HG03095 (cell line): ENCODE data around the gene ADARB2.
"Not testable (repeated sequence)": the region's sequence is repeated elsewhere in the genome, so short reads cannot be mapped to it uniquely, and the experiment has no call there.

Source experiments
- ATAC-seq: cut with Tn5 transposase; IDR thresholded peaks from one replicate; pipeline ENCODE4 v1.9.1; 2021; ENCODE audit warnings: moderate library complexity; ENCODE audit not compliant: unreplicated experiment

ADARB2 gene

DNA sequence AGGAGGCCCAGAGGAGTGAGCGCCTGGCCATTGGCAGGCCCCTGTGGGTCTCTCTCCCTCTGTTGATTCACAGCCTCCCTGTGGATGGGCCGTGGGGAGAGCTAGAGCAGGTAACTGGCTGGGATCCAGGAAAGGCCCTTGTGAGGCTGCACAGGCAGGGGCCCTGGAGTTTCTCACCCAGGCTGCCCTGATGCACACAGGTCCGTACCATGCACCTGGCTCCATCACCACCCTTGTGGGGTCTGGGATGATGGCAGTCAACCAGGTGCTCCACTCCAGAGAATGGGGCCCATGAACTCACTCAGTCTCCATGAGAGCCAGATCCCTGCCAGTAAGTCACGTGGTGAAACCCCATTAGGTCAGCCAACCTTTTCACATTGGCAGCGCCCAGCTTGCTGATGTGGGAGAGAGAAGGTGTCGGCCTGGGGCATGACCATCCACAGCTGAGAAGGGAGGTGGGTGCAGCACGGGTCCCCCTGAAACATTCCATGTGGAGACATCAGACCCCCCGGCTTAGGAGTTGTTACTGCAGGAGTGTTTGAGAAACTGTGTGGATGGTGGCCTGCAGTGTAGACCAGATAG is 320.8 kb downstream of the ADARB2 start:
- no peak for ATAC-seq

DNA sequence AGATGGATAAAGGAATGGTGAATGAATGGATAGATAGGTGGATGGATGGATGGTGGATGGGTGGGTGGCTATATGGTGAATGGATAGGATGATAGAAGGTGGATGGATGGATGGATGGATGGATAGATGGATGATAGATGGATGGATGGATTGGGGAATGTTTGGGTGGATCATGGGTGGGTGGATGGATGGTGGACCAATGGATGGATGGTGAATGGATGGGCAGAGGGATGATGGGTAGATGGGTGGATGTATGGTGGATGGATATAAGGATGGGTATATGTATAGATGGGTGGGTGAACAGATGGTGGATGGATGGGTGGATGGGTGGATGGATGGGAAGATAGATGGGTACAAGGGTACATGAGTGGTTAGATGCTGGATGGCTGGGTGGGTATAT is 322.4 kb downstream of the ADARB2 start:
- no peak for ATAC-seq

DNA sequence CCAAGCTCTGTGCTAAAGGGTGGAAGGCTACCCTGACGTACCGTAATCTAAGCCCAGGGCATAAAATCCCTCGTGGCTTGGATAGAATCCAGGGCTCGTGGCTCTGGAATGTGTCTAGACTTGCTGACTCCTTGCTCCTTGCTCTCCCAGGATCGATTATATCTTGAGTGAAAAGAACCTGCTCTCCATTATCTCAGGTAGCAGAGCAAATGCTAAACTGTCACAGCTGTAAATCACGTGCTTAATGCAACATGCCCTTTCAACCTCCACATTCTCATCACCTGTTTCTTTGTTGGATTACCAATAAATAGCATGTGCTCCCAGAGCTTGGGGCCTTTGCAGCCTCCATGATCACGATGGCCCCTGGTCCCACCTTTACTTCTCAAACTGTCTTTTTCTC is 323.0 kb downstream of the ADARB2 start:
- ATAC-seq: not testable (repeated sequence)

DNA sequence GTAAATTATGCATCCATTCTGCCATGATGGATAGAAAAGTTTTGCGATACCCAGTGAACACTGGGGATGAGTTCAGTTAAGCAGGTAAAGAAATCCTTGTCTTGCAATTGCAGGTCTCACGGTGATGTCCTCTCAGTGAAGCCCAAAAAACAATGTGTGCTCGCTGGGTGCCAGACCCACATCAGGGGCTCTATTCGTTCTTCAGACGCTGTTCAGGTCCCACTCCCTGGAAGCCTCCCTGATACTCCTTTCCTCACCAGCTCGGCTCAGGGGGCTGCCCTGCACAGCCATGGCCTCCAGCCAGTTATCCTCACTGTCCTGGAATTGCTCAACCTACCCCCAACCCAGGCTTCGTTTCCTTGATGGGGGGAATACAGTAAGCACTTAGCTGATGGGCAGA is 323.5 kb downstream of the ADARB2 start:
- no peak for ATAC-seq

DNA sequence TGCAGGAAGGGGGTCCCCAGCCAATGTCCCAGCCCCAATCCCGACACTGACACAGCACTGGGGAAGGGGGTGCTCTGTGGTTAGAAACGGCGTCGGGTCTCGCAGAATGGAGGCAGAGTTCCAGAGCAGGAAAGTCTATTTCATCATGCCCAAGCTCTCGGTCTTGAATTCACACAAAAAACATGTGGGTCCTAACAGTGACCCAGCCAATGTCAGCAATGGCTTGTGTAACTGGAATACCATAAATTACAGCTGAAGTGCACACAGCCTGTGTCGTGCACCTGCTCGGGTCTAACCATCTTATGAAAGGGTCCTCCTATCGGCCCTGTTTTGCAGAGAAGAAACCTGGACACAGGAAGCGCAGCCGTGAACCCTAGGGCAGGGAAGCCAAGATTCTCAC is 324.1 kb downstream of the ADARB2 start:
- no peak for ATAC-seq

DNA sequence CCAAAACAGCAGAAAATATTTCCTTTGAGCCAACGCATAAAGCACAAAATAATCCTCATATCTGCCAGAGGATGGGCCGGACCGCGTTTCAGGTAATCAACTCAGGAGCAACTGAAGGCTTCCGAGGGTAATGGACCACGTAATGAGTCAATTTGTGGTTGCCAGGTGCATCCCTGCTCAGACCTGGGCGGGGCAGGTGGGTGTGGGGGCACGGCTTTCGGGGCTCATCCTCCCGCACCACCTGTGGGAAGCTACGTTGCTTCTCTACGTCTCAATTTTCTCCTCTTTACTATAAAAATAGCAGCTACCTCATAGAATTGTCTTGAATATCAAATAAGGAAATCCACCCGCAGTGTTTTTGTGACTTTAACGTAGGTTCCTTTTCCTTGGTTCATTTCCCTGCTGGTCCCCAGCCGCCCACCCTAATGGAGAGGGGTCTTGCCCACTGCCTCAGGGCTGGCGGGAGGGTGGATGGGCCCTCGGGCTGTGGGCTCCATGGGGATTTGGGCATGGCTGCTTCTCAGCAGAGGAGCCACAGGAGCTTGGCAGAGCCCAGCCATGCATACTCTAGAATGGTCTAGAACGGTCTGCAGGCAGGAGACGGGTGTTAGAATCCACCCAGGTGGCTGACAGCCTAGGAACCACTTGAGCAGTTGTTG is 324.7 kb downstream of the ADARB2 start:
- ATAC-seq: no peak

DNA sequence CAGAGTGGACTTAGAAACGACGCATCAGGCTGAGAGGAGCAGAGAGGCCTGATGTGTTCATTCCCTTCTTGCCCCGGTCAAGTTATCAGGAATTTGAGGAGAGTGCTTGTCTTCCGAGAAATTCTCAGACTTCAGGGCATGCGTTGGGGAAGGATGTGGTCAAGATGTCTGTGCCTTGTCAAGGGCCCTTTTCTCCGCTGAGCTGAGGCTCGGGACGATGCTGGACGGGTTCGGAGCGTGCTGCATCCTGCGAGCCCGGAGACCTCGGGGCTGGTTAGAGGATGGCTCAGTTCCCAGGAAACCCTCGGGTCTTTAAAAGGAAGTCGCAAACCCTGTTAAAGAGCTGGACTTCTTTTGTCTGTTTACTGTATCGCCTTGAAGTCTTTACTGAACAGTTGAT is 325.4 kb downstream of the ADARB2 start:
- no peak for ATAC-seq

DNA sequence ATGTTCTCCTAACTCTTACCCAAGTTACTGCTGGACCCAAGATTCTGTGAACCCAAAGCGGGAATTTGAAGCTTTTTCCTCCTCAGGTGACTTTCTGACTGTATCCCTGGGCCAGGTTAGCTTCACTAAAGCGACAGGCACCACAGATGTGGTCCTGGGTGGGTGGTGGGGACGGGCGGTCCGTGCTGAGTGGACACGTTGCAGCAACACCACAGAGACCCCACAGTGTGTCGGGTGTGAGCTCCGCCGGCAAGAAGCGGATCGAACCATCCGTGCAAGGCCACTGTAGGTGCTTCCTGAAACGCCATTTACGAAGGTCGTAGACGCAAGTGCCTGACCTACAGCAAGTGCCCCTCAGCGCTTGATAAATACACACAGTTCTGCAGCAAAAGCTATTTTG is 325.9 kb downstream of the ADARB2 start:
- ATAC-seq: no peak

DNA sequence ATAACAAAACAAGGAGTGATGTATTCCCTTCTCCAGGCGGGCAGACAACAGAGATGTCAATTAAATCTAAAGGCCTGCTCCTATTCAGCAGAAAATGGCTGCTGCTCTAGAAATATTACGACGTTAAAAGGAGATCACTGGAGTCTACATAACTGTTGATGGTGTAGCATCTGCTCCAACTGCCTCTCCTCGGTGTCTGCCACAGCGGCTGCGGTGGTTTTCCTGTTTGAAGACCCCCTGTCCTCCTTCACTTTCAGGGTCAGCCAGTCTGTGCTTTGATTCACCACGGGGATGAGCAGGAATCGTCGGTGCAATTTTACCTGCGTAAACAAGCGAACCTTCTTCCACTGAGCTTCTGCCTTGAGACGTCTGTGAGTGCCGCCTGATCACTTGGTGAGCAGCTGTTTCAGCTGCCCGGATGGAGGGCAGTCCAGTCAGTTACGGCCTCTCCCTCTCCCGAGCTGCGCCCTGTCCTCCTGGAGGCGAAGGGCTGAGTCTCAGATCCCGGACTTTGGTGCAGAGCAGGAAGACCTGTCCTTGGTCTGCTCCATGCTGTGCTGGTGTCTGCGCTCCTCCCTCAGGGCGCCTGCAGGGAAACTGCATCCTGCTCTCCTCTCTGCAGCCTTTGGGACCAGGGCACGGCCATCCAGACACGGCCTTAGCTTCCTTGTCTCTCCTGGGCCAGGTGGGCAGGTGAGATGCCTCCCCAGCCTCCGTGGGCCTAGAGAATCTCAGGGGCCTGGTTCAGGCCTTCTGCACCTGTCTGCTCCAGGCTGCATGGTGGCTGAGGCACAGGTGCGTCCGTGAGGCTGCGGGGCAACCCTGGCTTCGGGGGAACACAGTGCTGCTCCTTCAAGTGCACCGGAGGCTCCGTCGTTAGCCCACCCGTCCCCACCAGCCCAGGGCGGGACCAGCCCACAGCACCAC is 326.6 kb downstream of the ADARB2 start:
- no peak for ATAC-seq

DNA sequence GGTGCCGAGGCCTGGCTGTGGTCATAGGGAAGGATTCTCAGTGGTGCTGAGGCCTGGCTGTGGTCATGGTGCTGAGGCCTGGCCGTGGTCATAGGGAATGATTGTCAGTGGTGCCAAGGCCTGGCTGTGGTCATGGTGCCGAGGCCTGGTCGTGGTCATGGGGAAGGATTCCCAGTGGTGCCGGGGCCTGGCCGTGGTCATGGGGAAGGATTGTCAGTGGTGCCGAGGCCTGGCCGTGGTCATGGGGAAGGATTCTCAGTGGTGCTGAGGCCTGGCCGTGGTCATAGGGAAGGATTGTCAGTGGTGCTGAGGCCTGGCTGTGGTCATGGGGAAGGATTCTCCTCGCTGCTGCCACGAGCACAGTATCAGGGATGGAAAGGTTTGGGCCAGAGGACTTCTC is 327.3 kb downstream of the ADARB2 start:
- no peak for ATAC-seq

DNA sequence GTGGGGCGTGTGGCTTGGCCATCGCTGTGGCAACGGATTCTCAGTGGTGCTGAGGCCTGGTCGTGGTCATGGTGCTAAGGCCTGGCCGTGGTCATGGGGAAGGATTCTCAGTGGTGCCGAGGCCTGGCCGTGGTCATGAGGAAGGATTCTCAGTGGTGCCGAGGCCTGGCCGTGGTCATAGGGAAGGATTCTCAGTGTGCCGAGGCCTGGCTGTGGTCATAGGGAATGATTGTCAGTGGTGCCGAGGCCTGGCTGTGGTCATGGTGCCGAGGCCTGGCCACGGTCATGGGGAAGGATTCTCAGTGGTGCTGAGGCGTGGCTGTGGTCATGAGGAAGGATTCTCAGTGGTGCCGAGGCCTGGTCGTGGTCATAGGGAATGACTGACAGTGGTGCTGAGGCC is 327.9 kb downstream of the ADARB2 start:
- ATAC-seq: no peak

DNA sequence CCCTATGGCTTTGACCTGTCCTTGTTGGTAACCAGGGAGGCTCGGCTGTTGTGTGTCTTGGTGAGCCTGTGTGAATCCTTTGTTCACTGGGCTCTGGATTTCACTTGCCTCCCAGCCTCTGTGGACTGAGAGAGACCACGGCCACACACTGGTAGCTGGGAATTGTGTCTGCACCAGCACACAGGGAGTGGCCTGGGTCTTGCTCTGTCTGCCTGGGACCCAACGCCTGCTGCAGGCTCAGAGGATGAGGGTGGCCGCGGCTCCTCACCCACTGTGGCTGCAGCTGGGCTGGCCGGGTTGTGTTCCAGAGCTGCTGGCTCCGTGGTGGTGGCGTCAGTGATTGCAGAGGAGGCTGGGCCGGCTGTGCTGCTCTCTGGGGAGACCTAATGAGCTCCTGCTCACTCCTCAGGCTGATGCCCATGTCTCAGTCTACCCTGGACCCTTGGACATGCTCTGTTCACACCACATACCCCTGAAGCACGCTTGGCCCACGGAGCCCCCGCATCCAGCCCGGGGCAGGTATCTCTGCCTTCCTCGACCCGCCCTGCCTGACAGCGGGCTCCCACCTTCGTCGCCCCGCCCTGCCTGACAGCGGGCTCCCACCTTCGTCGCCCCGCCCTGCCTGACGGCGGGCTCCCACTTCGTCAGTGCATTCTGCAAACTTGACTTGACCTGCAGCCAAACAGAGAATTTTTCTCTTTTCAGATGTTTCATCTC is 328.5 kb downstream of the ADARB2 start:
- ATAC-seq: no peak

DNA sequence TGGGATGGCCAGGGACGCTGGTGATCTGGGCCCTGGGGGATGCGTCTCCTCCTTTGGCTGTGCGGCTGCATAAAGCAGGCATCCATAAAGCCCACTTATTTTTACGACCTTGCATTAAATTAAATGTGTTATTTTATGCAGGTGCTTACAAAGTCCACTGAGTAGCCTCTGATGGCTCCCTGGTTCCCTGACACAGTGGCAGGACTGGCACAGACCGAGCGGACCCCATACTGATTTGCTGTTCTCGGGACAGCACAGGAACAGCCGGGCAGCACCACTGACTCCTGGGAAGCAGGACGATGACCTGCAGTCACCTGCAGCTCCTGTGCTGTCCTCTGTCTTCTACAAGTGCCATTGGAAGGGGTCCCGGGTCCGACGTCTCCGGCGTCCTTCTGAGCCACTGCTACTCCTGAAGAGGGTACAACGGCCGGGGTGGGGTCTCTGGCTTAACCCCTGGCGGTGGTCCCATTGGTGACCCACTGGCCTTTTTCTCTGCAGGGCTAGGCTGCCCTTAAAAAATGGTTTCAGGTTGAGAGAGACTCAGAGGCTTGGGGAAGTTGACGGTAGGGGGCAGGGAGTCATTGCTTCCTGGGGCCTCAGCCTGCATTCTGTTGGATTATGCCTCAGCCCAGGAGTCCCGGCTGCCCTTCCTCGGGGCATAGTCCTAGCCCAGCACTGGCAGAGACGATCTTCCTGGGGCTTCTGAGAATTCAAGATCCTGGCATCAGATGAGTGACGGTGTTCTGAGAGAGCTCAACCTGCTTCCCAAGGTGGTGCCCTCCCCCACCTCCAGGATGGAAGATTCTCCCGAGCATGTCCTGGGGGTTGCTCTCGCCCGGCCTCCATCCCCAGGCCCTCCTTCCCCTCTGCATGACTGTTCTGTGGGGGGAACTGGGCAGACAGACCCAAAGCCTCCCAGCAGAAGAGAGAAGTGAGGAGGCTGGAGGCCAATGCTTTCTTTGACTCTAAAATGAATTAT is 330.1 kb downstream of the ADARB2 start:
- no peak for ATAC-seq

DNA sequence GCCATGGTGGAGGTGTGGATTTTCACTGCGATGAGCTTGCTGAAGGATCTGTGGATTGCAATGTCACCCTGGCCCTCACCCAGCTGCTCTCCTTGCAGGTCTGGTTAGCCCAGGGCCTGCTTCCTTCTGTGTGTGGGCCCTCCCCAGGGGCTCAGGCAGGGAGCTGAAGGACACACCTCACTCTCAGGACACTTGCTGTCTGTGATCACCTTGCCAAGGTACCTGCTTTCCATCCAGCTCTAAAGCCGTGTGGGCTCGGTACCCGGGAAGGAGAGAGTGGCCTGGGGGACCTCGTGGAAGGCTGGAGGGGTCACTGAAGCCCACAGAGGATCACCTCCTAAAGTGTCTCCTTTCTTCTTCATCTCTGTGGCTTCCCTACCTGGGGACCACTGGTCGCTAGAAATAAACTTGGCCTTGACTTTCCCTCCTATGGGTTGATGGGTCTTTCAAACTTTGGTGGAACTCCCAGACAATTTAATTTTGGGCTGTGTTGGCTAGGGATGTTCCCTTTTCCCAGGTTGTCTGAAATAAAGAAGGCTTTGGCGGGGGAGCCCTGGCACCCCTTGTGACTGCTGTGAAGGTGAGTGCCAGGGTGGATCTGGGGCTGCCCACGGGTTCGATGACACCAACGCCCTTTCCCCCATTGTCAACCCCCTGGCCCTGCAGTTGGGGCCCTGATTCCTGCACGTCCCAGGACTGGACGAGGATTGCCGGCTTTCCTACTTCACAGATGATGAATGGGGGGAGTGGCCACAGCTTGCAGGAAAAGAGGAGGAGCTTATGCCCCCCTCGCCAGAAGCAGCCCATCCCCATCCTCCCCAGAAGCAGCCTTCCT is 331.0 kb downstream of the ADARB2 start:
- ATAC-seq: no peak

DNA sequence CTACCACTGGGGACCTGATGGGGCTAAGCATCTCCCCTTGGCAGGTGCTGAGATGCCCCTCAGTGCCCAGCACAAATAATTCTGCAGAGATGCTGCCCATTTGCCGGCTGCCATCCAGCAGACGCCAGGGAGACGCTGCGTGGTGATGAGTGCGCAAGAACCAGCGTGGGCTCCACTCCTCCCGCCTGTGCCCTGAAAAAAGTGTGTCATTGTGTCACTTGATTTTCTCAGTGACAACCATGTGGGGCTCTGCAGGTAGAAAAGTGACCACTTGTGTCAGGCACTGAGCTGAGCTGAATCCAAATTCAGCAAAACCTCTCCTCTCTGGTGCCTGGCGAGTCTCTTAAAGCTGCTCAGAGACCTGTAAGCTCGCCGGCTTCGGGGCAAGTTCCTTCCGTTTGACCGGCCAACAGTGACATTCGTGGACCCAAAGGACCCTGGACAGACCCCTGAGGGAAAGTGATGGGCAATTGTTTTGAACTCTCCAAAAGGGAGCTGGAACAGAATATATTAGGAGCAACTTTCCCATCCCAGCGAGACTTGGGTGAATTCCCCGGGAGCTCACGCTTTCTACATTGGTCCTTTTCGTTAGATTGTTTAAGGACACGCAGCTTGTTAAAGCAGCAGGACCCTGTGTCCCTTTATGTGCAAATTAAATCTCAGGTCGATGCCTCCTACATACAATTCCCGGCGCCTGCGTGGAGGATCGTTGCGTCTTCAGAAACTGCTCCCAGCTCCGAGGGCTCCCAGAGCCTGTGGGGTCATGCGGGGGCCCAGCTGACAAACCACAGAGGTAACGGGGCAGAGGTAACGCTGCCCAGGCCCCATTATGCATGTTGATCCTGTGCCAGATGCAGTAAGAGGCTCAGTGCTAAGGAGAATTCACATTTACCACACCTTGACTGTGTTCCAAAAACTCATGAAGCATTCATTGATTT is 332.7 kb downstream of the ADARB2 start:
- ATAC-seq: no peak

DNA sequence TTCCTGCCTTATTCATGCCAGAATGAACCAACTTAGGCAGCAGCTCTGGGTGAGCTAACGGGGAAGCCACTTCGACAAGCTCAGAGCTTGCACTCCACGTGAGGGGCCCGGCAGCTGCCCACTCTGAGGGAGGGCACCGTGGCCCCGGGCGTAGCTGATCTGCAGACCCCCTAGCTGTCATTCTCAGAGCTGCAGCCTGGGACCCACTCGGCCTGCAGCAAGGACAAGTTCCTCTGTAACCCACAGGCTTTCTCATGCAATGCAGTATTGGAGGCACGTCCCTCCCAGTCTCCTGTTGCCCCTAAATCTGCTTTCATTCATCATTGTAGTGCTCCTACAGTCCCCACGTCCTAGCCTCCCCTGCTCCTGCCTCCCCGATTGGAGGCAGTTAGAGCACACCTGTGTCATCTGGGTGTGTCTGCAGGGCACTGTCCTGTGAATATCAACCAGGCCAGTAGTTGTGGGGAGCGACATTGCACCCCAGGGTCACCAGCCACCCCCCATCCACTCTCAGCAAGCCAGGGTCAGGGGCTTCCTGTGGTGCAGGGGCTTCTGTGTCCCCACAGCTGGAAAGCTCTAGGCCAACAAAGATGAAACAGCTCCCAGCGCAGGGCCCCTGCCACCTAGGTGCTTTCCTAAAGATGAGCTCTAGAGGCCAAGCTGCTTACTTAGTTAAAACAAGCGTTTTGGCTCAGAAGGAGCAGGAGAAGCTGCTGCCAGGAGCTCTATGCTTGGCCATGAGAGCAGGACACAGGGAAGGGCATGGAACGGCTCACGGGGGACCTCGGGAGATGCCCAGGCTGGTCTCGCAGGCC is 333.6 kb downstream of the ADARB2 start:
- no peak for ATAC-seq

DNA sequence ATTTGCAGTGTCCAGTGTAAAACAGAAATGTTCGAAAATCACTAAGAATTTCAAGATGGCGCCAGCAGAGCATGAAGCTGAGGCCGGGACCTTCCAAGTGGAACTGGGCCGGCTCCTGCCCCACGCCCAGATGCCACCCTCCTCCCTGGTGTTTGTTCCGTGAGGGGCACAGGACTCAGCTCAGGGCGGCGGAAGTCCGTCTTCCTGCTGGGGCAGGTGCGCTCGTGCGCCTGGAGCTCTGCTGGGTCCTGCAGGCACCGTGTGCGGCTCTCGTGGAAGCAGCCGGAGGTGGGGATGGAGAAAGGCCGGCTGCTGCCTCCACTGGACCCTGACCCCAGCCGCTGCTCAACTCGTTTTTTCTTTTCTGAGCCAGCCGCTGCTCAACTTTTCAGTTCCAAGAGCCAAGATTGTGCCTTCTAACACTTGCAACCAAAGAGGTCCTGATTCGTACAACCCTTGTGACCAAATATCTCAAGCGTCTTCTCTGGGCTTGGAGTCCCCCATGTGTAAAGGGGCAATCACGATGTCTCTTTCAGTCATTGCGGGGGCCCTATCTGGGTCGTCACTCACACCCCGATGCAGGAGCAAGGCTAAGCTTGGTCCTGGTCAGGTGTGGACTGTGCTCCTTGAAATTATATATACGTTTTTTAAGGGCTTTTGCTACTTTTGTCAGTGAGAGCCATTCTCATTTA is 334.4 kb downstream of the ADARB2 start:
- ATAC-seq: no peak
